HG02943 (cell line): Measurements from ENCODE around the gene CYP27C1.

ENCODE experiments used
- ATAC-seq: cut with Tn5 transposase; IDR thresholded peaks from one replicate; pipeline ENCODE4 v1.9.1; 2021; ENCODE audit warnings: mild to moderate bottlenecking, low read depth, moderate library complexity; ENCODE audit not compliant: unreplicated experiment

Gene CYP27C1

GRCh38 chr2:127157651-127158485, 62.2 kb downstream of the CYP27C1 start:
- no peak for ATAC-seq

GRCh38 chr2:127157114-127157513, 63.0 kb downstream of the CYP27C1 start:
- ATAC-seq: no peak

GRCh38 chr2:127155947-127156346, 64.2 kb downstream of the CYP27C1 start:
- ATAC-seq: no peak

GRCh38 chr2:127155028-127155581, 65.0 kb downstream of the CYP27C1 start:
- no peak for ATAC-seq

GRCh38 chr2:127154396-127154795, 65.7 kb downstream of the CYP27C1 start:
- ATAC-seq: no peak

GRCh38 chr2:127153691-127154158, 66.4 kb downstream of the CYP27C1 start:
- no peak for ATAC-seq

GRCh38 chr2:127150996-127151395, 69.1 kb downstream of the CYP27C1 start:
- no peak for ATAC-seq

- no peak for ATAC-seq
Observed at GRCh38 chr2:127149384-127149783, 70.7 kb downstream of the CYP27C1 start.

GRCh38 chr2:127146820-127147502, 73.1 kb downstream of the CYP27C1 start:
- ATAC-seq: no peak

GRCh38 chr2:127146071-127146725, 73.9 kb downstream of the CYP27C1 start:
- ATAC-seq: no peak

GRCh38 chr2:127145280-127145895, 74.7 kb downstream of the CYP27C1 start:
- no peak for ATAC-seq

GRCh38 chr2:127143841-127144782, 76.0 kb downstream of the CYP27C1 start:
- no peak for ATAC-seq

- no peak for ATAC-seq
Observed at GRCh38 chr2:127142663-127143630, 77.2 kb downstream of the CYP27C1 start.

GRCh38 chr2:127140538-127140937, 79.6 kb downstream of the CYP27C1 start:
- no peak for ATAC-seq

GRCh38 chr2:127139766-127140165, 80.3 kb downstream of the CYP27C1 start:
- ATAC-seq: no peak

GRCh38 chr2:127138281-127138680, 81.8 kb downstream of the CYP27C1 start:
- ATAC-seq: no peak

GRCh38 chr2:127137741-127138140, 82.4 kb downstream of the CYP27C1 start:
- no peak for ATAC-seq

- ATAC-seq: no peak
Observed at GRCh38 chr2:127137225-127137624, 82.9 kb downstream of the CYP27C1 start.
